Erythroblast (primary cell): ENCODE data around the gene NCCRP1.

ENCODE experiments used
- DNase-seq, 2 experiments: peaks; one replicate each; lab custom pipeline; 2025; lab: John Stamatoyannopoulos, UW
- GATA1 ChIP-seq: IDR thresholded peaks from 2 replicates; pipeline ENCODE4 v1.6.1; 2011; ENCODE audit warnings: low read depth, mild to moderate bottlenecking, control low read depth, low read length, moderate library complexity
- POLR2A ChIP-seq: IDR thresholded peaks from 2 replicates; pipeline ENCODE4 v1.6.1; 2011; ENCODE audit warnings: mild to moderate bottlenecking, low read length

Gene NCCRP1

DNA sequence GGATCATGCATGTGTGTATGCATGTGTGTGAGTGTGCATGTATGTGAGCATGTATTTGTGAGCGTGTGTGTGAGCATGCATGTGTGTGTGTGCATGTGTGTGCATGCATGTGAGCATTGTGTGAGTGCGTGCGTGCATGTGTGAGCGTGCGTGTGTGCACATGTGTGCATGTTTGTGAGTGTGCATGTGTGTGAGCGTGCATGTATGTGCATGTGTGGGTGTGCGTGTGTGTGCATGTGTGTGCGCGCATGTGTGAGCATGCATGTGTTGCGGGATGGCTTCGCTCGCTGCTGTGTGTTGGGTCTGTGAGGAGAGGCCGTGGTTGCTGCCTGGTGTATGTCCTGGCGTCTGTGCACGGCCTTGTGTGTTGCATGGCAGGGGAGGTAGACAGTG is 38.8 kb upstream of the NCCRP1 start:
- no peak for DNase-seq
- no peak for TF ChIP-seq GATA1
- TF ChIP-seq POLR2A, result no peak

GRCh38 chr19:39158646-39159260 is 38.0 kb upstream of the NCCRP1 start:
- TF ChIP-seq POLR2A, result no peak
- no peak for TF ChIP-seq GATA1
- peak; percentile 22 to 66 for DNase-seq

DNA sequence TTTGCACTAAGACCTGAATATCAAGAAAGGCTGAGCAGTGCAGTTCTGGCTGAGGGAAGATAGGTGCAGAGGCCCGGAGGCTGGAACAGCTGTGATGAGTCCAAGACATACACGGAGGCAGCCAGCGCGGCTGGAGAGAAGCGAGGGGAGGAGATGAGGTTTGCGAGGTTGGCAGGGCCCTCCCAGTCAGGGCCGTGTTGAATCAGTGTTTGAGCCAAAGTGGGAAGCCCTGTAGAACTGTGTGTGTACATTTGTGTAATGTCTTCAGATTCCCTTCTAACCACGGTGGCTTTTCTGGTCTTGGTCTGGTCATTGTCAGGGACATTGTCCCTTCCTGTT is 36.3 kb upstream of the NCCRP1 start:
- DNase-seq, result no peak
- TF ChIP-seq POLR2A (no peak), GATA1 (no peak)

GRCh38 chr19:39160889-39161672 is 35.7 kb upstream of the NCCRP1 start:
- TF ChIP-seq GATA1, result no peak
- DNase-seq, result no peak

DNA sequence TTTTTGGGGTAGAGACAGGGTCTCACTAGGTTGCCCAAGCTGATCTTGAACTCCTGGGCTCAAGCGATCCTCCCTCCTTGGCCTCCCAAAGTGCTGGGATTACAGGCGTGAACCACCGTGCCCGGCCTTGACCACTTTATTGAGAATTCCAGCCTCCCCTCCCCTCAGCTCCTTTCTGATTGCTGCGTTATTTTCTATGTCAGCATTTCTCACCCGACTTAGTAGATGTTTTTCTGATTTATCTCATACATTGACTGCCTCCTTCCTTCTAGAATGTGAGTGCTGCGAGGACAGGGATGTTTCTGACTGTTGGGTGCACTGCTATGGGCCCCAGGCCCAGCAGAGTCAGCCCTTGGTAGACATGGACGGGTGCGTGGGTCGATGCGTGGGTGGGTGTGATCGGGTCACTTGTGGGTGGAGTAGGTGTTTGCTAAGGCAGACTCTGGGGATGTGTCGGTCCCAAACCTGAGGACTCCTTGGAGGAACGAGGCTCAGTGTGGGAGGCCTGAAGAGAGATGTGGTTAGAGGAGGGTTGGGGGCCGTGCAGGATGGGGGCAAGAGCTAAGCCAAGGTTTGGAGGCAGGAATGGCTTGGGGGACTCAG is 34.2 kb upstream of the NCCRP1 start:
- TF ChIP-seq POLR2A (no peak), GATA1 (no peak)
- DNase-seq, result no peak

DNA sequence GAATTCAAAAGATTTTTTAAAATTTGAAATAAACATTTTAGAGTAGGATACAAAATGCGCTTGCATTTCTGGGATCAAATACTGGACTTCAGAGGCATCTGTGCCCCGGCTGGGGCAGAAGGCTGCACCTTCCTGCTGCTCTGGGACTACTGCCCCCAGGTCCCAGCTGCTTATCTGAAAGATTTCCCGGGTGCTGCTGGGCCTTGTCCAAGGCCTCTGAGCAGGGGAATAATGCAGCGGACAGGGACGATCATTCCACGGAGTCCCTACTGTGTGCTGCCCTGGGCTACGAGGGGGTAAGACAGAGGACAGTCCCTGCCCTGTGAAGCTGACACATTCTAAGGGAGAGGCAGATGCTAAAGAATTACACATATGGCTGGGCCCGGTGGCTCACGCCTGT is 33.1 kb upstream of the NCCRP1 start:
- DNase-seq, result no peak

GRCh38 chr19:39164289-39164688 is 32.5 kb upstream of the NCCRP1 start:
- no peak for DNase-seq
- TF ChIP-seq GATA1 (no peak), POLR2A (no peak)

More for the DNA sequence above, 33.1 kb upstream of the NCCRP1 start:
- no peak for TF ChIP-seq POLR2A
- no peak for TF ChIP-seq GATA1

GRCh38 chr19:39165857-39166256 is 30.9 kb upstream of the NCCRP1 start:
- no peak for TF ChIP-seq GATA1
- TF ChIP-seq POLR2A, result no peak
- no peak for DNase-seq

GRCh38 chr19:39166571-39167391 is 30.0 kb upstream of the NCCRP1 start:
- TF ChIP-seq GATA1, result no peak
- no peak for DNase-seq

DNA sequence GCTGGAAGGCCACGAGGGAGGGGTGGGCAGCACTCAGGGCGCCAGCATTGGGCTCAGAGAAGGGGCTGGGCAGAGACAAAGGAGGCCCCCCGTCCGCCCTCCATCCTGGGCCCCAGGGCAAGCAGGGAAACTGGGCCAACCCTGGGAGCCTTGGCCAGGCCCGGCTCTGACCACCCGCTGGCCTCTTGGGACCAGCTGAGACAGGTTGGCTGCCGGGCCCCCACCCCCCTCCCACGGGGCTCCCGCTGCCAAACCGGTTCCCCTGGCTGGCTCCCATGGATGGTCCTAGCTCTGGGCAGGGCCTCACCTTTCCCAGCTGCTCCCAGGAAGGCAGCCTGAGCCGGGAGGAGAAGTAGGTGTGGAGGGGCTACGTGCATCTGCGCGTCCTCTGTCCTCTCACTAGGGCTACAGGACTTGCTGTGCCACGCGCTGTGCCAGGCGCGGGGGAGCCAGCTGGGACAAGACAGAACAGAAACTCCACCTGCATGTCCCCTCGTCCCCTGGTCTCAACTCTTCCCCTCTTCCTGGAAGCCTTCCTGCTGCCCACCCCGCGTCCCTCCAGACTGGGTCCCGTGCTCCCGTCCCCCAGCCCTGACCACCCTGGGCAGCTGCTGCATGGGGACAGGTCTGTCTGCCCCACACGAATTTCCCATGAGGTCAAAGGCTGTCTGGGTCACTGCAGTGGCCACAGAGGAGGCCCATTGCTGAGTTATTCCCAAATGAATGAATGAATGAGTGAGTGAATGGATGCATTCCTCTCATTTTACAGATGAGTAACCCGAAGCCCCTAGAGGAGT is 29.1 kb upstream of the NCCRP1 start:
- no peak for DNase-seq
- TF ChIP-seq POLR2A (no peak), GATA1 (no peak)

DNA sequence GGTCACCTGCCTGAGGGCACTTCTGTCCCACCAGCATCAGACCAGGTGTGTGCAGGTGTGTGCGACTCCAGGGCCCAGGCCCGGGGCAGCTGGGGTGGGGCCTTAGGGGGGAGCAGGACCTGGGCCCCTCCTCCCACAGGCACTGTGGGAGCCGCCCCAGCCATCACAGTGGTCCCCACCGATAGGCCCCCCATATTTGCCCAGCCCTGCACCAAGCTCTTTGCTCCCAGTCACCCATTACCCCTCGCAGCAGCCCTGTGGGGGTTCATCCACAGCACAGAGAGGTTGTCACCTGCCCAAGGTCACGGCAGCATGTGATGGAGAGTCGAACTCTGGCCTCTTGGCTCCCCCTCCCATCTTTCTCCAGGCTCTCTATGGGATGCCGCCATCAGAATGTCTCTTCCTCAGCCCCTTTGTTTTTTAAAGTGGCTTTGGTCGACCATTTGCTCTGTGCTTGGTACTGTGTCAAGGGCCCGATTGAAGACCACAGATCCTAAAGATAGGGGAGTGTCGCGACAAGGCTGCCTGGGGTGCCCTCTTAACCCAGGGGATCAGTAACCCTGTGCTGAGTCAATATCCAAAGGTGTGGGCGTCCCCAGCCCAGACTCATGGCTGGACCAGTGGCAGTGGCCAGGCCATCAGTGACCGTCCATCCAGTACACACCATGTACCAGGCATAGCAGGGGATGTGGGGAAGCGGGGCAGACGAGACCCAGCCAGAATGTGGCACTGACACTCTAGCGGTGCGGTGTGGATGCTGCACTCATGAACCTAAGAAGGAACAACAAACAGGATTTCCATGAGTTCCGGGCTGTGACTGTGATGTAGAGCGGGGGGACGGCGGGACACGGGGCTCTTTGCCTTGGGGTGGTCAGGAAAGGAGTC is 28.3 kb upstream of the NCCRP1 start:
- no peak for DNase-seq
- TF ChIP-seq GATA1, result no peak
- TF ChIP-seq POLR2A, result no peak

- TF ChIP-seq GATA1, result no peak
- no peak for TF ChIP-seq POLR2A
- DNase-seq, result no peak
Observed at GRCh38 chr19:39169143-39169810, 27.5 kb upstream of the NCCRP1 start.
